HL-60 (cell line): Measurements from ENCODE around the gene RPL22.
A peak's percentile ranks its signal among the peaks of the same experiment; 100 is the strongest.

Experiments
- DNase-seq, 2 experiments: peaks; one replicate each; pipeline ENCODE4 v3.0.0-alpha.2; 2010 to 2020; ENCODE audit warnings: low read depth in 1 of 2, low spot score in 1 of 2
- H3K27ac ChIP-seq: fragments of 250-450 bp; sonication (Bioruptor Pico); replicated peaks from 2 replicates; pipeline ENCODE4 v1.5.1; 2020; ENCODE audit warnings: mild to moderate bottlenecking, moderate library complexity
- H3K27me3 ChIP-seq: fragments of 250-450 bp; sonication (Bioruptor Pico); 2 replicates; pipeline ENCODE4 v1.5.1; 2021; ENCODE audit warnings: mild to moderate bottlenecking, moderate library complexity; ENCODE audit not compliant: insufficient read depth, poor library complexity, severe bottlenecking
- H3K4me3 ChIP-seq: replicated peaks from 2 replicates; pipeline ENCODE4 v1.5.1; 2011; ENCODE audit warnings: mild to moderate bottlenecking, control low read depth, low read length; ENCODE audit not compliant: insufficient read depth
- CTCF ChIP-seq: IDR thresholded peaks from one replicate; pipeline ENCODE4 v1.5.1; 2011; ENCODE audit warnings: low read length, control low read depth, inconsistent platforms; ENCODE audit not compliant: insufficient read depth
- GABPA ChIP-seq: IDR thresholded peaks from 2 replicates; pipeline ENCODE4 v1.6.1; 2012; ENCODE audit warnings: low read depth
- POLR2AphosphoS5 ChIP-seq: IDR thresholded peaks from 2 replicates; pipeline ENCODE4 v1.6.1; 2012; ENCODE audit warnings: low read depth
- SPI1 ChIP-seq: IDR thresholded peaks from 2 replicates; pipeline ENCODE4 v1.6.1; 2012; ENCODE audit warnings: low read depth, mild to moderate bottlenecking, borderline replicate concordance
- TF ChIP-seq, protein P1 (sequence below): IDR thresholded peaks from 2 replicates; pipeline ENCODE4 v1.6.1; 2012; ENCODE audit warnings: low read depth; ENCODE audit not compliant: insufficient replicate concordance

RPL22 gene

DNA sequence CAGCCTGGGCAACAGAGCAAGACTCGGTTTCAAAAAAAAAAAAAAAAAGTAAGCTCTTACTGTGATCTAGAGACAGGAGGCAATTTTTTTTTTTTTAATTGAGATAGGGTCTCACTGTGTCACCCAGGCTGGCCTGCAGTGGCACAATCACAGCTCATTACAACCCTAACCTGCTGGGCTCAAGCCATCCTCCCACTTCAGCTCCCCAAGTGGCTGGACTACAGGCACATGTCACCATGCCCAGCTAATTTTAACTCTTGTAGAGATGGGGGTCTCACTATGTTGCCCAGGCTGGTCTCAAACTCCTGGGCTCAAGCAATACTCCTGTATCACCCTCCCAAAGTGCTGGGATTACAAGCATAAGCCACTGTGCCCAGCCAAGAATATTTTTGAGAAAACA is 7.4 kb downstream of the RPL22 start:
- DNase-seq = no peak
- Histone ChIP-seq H3K27me3 (no peaks in the 10 kb centered on the region), H3K4me3 (no peak overlapping the region), H3K27ac (no peak overlapping the region)
- TF ChIP-seq SPI1 (no peak), CTCF (no peak), POLR2AphosphoS5 (no peak), GABPA (no peak)
- TF ChIP-seq, protein P1, sequence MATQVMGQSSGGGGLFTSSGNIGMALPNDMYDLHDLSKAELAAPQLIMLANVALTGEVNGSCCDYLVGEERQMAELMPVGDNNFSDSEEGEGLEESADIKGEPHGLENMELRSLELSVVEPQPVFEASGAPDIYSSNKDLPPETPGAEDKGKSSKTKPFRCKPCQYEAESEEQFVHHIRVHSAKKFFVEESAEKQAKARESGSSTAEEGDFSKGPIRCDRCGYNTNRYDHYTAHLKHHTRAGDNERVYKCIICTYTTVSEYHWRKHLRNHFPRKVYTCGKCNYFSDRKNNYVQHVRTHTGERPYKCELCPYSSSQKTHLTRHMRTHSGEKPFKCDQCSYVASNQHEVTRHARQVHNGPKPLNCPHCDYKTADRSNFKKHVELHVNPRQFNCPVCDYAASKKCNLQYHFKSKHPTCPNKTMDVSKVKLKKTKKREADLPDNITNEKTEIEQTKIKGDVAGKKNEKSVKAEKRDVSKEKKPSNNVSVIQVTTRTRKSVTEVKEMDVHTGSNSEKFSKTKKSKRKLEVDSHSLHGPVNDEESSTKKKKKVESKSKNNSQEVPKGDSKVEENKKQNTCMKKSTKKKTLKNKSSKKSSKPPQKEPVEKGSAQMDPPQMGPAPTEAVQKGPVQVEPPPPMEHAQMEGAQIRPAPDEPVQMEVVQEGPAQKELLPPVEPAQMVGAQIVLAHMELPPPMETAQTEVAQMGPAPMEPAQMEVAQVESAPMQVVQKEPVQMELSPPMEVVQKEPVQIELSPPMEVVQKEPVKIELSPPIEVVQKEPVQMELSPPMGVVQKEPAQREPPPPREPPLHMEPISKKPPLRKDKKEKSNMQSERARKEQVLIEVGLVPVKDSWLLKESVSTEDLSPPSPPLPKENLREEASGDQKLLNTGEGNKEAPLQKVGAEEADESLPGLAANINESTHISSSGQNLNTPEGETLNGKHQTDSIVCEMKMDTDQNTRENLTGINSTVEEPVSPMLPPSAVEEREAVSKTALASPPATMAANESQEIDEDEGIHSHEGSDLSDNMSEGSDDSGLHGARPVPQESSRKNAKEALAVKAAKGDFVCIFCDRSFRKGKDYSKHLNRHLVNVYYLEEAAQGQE = no peak

GRCh38 chr1:6188466-6188865 is 10.9 kb downstream of the RPL22 start:
- no peak for TF ChIP-seq GABPA
- no peak for TF ChIP-seq CTCF
- no peak for TF ChIP-seq POLR2AphosphoS5
- no peak for TF ChIP-seq SPI1
- TF ChIP-seq, protein P1 = no peak
- no peaks in the 10 kb centered on the region for H3K27me3 ChIP-seq
- no peak overlapping the region for H3K27ac ChIP-seq
- DNase-seq = no peak
- no peak overlapping the region for H3K4me3 ChIP-seq

- Histone ChIP-seq H3K4me3 (no peak overlapping the region), H3K27ac (no peak overlapping the region), H3K27me3 (peaks cover 9% of the 10 kb centered on the region)
- peak in 1 of 2 experiments; percentile 32 for DNase-seq
- TF ChIP-seq SPI1 (no peak), CTCF (no peak), POLR2AphosphoS5 (peak; percentile 35; the same call in 1 of the 2 replicates)
Measured at GRCh38 chr1:6185635-6186382, 13.6 kb downstream of the RPL22 start.
